ENCODE data around the gene CACNA1D.

The CACNA1D gene

DNA sequence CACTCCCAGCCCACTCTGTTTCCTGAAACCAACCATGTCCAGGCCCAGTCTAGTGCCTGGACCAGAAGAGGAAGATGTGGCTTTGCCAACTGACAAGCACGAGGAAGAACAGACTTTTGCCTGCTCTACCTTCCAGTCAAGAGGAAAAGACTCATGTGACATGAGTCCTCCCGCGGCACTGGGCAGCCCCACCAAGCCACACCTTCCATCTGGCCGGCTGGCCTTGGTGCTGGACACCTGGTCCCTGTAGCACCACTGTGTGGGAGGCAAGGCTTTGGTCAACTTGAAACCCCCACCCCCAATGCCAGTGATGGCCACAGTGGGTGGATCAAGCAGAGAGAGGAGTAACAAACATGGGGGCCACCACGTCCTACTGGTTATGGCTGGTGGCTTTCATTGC lies 339.3 kb downstream of the CACNA1D start:
- DNase-seq, result no peak

DNA sequence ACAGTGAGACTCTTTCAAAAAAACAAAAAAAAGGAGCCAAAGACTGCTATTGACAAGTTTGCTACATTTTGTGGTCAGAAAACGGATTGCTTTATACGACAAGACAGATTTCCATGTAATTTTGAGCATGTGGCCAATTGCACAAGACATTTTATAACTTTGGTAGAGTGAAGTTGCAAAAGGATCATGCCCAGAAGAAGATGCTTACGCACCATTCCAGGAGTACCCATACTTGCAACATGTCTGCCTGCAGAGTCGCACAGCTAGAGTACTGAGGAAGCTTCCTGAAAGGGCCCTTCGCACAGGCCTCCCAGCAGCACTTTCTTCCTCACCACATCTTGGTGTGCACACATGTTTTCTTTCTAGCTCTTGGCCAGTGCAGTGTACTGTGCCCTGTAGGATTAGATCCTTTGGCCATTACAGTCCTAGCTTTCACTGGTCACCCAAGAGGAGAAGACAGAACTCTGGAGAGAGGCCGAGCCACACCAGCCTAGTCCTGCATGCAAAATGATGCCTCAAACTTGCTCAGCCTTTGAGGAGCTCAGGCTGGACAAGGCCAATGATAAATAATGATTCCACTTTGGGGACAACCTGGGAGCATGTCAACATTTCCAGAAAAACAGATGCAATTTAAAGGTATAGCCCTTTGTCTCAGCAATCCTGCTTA lies 340.2 kb downstream of the CACNA1D start:
- DNase-seq, result no peak

DNA sequence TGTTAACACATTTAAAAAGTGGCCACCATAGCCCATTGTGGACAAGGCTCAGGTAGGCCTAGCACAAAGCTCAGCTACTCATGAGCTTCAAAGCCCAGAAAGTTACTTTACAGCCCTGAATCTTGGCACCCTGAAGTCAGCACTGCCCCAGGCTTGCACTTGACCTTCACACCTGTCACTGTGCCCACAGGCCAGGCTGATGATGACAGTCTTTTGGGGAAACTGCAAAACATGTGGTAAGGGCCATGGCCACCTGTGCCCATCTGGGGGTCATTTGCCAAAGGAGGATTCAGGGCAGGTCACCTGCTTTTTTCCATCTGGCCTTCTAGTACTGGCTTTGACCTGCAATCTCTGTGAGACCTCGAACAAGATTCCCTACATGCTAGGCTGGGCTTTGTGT lies 340.8 kb downstream of the CACNA1D start:
- DNase-seq, result no peak

DNA sequence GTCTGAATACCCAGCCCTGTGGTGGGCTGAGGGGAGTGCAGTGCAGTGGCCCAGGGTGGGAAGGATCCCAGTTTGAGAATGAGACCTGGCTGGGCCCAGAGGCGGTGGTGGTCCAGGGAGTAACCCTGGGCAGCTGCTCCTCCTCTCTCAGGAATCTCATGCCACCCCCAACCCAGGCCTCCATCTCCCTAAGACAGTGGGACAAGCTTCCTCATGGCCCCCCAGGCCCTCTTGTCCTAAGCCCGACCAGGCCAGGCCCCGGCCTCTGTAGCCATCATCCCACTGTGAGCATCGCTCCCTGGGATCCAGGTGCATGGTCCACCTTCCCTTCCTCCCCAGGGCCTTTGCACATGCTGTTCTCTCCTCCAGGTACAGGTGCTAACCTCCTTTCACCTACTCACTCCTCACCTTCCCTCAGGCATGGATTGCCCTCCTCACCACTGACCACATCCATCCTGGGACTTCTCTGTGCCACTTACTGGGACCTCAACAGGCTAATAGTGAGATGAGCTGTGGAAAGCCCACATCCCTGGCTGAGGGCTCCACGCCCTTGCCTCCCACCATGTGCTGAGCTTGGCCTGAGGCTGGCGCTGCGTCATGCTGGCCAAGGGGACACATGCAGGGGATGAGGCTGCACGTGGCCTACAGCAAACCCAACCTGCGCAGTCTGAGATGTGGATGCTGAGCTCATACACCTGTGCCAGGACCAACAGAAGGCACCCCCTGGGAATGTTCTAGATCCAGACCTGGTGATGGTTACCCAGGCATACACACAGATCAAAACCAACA lies 341.9 kb downstream of the CACNA1D start:
- DNase-seq, result no peak

DNA sequence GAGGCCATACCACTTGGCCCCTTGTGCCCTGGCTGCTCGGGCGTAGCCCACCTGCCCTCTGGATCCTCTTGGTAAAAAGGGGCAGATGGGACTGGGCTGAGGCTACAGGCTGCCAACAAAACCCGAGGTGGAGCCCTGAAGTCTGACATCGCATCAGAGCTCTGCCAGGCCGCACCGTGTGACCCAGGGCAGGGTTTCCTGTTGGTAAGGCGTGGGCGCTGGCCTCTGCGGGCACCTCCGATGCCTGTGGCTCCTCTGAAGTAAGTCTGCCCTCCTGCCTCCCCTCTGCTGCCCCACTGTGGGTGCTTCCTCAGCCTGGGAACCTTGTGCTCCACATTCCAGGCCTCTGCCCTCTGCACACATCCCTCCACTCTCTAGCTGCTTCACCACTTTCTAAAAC lies 342.9 kb downstream of the CACNA1D start:
- DNase-seq, result no peak

DNA sequence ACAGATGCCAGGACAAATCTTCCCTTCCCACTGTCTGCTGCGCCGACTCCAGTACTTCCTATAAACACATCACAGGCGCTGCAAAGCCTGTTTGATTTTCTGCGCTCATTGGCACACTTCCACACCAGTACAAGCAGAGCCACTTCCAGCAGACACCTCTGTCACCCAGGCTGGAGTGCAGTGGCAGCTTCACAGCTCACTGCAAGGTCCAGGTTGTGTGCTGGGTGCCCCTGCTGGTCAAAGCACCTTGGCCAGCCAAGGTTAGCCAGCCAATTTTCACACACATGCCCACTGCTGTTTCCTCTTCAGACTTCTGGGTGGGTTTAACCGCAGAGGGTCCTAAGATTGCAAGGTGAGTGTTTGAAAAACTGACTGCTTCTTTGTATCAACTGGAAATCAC lies 346.9 kb downstream of the CACNA1D start:
- no peak for DNase-seq

DNA sequence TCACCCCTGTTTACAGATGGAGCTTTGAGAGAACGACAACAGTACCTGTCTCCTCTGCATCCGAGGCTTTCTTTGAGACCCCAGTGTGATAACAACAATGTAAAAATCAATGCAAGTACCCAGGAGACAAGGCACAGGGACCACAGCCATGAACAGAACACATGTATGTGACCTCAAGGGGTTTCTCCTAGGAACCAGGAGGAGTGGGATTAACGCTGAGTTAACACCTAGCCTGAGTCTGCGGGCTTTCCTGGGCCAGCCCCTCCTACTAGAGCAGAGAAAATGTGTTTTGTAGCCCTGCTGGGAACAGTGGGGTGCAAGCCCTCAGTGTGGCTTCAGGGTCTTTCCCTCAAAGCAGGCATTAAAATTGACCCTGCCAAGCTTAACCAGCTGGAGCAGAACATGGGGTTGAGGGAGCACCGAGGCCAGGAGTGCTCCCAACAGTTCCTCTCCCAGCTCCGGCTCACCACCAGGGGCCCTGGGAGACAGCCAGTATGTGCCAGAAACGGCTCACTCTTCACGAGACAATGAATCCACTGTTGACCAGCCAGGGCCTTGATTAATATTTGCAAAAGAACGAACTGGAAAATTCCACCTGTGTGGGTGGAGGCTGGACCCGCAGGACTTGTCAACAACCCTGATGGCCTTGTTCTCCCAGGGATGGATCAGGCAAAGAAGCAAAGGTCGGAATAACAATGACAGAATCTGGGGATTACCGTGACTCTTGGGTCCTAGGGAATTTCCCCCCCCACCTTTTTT lies 348.2 kb downstream of the CACNA1D start:
- DNase-seq, result no peak

DNA sequence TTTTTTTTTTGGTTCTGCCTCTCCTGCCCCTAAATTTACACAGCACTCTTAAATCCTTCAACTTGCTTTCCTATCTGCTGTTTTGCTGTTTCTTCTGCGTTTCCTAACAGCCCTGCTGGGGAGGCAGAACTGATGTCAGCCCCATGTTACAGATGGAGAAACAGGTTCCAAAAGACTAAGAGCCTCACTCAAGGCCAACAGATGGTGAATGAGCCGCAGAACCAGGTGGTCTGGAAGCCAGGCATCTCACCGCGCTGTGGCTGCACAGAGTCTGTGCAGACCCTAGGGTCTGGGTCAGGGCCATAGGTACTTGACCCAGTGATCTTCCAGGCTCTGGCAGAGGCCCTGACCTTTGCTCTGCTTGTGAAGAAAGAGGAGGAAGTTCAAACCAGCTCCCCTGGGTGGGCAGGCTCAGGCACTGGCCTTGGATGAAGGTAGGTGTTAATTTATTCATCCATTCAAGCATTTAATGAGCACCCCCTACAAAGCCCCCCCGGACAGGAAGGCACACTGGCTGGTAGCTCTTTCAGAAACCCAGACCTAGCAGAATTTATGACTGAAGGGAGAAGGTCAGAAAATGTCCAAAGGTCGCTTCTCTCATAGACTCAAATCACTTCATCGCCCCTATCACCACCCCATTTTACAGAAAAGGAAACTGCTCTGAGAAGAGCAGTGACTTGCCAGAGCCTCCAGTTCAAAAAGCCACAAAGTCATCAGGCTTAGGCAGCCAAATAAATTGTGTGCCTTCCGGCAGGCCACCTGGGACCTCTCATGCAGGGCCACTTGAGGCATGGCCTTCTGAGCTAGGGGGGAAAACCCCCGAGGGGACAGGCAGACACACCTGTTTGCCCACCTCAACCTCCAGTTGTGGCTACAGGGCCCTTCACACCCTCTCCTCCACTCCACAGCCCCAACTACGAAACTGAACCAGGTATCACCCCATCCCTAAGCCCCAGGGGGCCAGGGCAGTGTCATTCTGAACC lies 349.1 kb downstream of the CACNA1D start:
- no peak for DNase-seq

DNA sequence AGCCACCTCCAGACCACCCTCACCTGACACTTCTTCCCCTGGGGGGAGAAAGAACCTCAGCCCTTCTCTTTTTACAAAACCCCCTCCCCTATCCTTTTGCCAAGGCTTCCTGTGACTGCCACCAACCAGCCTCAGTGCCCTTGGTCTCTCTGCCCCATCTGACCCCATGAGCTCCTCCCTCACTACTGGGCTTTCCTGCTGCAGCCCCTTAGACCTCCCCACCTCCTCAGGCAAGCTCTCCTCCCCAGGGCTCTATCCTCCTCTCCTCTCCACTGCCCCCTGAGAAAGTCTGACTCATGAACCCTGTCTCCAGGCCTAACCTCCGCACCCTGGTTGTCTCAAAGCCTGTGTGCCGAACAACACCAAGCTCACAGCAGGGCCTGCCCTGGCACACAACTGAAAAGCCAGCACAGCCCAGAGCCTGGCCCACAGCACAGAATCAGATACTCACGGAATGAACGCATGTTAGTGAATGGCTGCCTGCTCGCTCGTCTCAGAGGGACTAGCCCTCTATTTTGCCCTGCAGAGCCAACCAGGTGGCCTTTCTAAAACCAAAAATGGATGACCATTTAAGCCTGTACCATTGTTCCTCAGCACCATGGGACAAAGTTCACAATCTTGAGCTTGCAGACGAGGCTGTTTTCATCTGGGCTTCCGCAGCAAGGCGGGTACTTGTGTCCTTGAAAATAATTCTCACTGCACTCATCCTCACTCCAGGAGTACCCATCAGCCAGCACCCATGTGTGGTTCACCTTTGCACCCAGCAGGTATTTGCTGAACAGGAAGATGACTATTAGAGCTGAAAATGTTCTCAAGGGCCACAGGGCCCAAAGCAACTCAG lies 350.1 kb downstream of the CACNA1D start:
- DNase-seq, result no peak

DNA sequence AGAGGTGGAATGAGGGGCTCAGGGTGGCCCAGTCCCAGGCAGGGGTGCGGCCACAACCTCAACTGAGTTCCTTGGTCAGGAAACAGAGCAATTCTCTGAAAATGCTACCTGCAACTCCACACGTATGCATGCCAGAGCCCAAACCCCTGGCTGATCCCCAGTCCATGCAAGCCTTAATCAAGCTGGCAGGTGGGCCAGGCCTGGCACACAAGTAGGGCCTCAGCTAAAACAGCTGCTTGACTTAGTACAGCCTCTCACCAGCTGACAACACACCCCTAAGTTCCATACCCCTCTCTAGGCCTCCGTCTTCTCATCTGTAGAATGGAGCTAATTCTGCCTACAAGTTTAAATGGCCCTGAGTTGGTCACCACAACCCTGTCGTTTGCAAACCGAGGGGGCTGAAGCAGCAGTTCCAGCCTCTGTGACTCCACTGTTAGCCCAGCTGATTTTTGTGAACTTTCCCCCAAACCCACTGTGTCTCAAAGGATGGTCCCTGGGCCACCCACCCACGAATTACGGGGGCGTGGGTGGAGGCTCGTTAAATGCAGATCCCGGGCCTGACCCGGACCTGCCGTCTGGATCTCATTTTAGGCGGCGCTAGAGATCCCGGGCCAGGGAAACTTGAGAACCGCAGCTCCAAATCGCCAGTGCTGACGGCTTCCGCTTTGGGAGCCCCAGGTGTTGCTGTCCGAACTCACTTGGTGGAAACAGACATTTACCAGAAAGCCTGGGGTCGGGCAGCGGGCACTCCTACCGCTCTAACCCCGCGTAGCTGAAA lies 350.9 kb downstream of the CACNA1D start:
- DNase-seq, result no peak

DNA sequence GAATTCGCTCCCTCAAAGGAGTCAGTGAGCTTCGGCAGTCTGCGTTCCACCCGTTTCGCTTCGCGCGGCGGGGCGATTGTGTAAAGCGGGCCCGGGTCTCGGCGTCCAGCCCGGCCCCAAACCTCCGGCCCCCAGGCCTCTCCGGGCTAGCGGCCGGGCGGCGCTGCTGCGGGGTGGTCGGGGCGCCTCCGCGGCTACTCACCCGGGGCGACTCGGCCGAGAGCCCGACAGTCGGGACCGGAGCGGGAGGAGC lies 351.4 kb downstream of the CACNA1D start:
- DNase-seq, result no peak

DNA sequence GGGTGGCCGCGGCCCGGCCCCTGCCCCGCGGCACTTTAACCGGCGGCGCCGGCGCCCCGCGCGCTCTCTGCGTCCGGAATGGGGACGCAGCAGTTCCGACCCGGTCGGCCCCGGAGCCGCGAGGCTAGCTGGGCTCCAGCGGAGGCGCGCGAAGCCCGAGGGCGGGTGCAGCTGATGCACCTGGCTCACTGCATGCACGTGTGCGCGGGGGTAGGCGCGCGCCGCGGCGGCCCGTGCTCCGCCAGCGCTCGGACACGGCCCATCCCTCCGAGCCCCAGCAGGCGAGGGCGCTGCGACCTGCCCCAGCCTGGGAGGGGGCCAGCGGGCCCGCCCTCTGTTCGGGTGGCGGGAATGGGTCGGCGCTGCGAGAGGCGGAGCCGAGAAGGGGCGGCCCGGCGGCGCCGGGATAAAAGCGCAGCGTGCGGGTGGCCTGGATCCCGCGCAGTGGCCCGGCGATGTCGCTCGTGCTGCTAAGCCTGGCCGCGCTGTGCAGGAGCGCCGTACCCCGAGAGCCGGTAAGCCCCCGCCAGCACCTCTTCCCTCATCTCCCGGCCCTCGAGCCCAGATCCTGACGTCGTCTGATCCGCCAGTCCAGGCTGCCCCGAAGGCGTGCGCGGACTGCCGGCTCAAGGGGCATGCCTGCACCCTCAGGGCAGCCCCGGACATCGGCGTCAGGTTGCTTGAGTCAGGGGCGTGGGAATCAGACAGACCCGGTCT lies 351.9 kb downstream of the CACNA1D start, which contains the start of the genes CHDH and IL17RB:
CHDH (minus strand) TSS at position 286 of the 717 bp plus-strand sequence. CDS start 22,411 bp downstream, outside the sequence.
IL17RB (plus strand) TSS at position 435 of the 717 bp plus-strand sequence; CDS start at position 456, 21 bp downstream.
- DNase-seq, result no peak

DNA sequence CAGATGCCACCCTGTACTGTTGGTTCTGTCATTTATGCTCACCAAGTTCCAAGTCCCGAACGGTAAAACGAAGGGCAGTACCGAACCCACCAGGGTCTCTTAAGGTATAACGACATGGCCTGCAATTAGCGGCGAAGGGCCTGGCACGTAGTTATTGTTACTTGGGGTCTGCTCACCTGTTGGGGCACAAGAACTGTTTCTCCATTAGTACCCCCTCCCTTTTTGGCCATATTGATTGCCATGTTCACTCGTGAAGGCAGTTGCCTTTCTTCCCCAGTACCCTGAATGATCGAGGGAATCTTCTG lies 352.4 kb downstream of the CACNA1D start:
- no peak for DNase-seq

DNA sequence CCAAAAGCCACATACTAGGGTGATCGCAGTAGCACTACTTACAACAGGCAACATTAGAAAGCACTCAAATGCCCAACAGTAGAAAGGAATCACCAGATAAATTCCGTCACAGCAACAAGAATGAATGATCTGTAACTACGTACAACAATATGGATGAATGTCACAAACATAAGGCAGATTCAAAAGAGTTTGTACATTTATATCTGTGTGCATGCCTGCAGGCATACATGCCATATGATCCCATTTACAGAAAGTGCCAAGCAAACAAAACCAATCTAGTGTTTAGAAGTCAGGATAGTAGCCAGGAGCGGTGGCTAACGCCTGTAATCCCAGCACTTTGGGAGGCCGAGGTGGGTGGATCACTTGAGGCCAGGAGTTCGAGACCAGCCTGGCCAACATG lies 355.5 kb downstream of the CACNA1D start:
- DNase-seq, result no peak

DNA sequence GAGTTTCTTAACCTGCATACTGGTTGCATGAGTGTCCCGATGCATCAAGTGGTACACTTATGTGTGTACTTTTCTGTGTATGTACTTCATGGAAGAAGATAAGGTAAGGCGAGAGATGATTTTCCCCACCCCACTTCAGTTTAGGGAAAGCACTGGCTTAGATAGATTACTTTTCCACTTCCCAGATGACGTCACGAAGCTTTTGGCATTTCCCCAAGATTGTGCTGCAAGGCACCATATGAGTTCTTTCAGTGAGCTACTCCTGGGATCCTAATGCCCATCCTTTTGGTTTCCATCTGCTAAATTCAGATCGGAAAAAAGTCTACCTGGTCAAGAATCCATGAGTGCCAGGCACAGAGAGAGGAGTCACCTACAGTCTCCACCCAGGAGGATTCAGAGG lies 356.5 kb downstream of the CACNA1D start:
- no peak for DNase-seq

DNA sequence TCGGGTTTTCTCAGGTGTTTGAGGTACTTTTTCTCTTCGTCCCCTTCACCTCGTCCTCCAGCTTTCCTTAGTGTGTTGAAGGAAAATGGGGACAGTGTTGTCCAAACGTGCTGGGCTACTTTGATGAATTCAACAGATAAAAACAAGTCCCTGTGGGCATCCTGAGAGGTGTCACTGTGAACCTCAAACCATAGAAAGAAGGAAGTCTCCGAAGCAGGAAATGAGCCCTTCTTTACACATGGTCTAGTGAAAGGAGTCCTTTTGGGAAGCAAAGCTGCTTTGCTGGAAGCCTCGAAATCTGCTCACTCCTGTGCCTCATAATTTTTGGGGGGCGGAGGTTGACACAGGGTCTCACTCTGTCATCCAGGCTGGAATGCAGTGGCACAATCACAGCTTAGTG lies 362.6 kb downstream of the CACNA1D start:
- DNase-seq, result no peak

DNA sequence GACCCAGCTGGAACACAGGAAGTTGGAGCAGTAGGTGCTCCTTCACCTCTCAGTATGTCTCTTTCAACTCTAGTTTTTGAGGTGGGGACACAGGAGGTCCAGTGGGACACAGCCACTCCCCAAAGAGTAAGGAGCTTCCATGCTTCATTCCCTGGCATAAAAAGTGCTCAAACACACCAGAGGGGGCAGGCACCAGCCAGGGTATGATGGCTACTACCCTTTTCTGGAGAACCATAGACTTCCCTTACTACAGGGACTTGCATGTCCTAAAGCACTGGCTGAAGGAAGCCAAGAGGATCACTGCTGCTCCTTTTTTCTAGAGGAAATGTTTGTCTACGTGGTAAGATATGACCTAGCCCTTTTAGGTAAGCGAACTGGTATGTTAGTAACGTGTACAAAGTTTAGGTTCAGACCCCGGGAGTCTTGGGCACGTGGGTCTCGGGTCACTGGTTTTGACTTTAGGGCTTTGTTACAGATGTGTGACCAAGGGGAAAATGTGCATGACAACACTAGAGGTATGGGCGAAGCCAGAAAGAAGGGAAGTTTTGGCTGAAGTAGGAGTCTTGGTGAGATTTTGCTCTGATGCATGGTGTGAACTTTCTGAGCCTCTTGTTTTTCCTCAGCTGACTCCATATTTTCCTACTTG lies 363.8 kb downstream of the CACNA1D start:
- DNase-seq, result no peak

DNA sequence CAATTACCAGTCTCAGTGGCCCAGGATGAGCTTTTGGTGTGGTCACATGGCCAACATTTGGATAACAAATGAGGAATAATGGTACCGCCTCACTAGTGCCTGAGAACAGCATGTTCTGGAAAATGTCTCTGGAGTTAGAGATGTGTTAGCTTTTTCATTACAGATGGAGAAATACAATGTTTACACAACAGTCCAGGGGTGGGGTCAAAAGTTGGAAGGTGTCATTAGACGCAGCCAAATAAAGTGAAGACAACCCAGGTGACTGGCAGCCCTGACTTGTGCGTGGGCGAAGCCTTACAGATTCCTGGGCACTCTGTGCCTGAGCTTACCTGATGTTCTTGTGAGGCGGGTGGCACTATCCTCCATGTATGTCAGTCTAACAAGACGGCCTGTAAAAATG lies 364.8 kb downstream of the CACNA1D start:
- no peak for DNase-seq

DNA sequence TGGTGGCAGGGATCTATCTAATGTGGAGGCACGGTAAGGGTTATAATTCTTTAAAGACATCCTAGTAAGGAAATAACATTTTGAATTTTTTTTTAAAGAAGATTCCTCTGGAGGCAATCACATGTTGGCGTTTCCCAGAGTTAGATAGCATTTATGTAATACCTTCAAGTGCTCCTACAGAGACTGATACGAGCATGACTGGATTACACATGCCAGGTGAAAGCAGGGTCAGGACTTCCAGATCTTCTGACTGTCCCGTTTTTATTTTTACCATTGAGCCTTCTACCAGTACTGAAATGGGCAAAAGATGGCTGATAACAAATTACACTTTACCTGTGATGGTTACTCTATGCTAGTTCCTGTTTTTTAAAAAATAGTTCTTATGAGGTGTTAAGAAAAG lies 365.8 kb downstream of the CACNA1D start:
- DNase-seq, result no peak

DNA sequence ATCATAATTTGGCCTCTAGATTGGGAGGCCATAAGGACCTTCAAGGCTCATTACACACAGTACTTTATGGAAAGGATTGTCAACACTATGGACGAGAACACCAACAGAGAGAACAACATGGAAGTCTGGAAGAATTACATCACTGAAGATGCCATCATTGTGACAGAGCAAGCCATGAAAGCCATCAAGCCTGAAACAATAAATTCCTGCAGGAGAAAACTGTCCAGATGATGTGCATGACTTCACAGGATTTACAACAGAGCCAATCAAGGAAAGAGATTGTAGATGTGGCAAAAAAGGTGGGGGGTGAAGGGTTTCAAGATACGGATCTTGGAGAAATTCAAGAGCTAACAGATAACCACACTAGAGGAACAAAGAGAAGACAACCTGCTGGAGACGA lies 367.8 kb downstream of the CACNA1D start:
- DNase-seq, result no peak

Data from OCI-M1 (cell line).